Thoracic aorta (tissue), 2 donors: Measurements from ENCODE around the gene THRAP3. TPM values are rescaled to one million over a fixed set of nuclear protein-coding genes. Genes with fewer than 3 reads are reported as not detected.

Experiments
- ATAC-seq: fragments of 150-250 bp; one replicate; pipeline ENCODE4 v1.8.0; 2017; ENCODE audit warnings: low read depth; ENCODE audit not compliant: insufficient number of reproducible peaks, low FRiP score
- DNase-seq: peaks from one replicate; pipeline ENCODE4 v3.0.0-alpha.2; 2020; ENCODE audit warnings: low spot score
- H3K27ac ChIP-seq, 2 donors: fragments of 200-600 bp; sonication (generic); 1 replicate in 1 of 2; 2 replicates in 1 of 2; pipeline ENCODE4 v1.5.1; 2016; ENCODE audit warnings: mild to moderate bottlenecking in 2 of 2, moderate library complexity in 2 of 2
- H3K27me3 ChIP-seq: fragments of 200-600 bp; sonication (generic); replicated peaks from 2 replicates; pipeline ENCODE4 v1.6.0; 2016; ENCODE audit warnings: mild to moderate bottlenecking; ENCODE audit not compliant: insufficient read depth
- H3K36me3 ChIP-seq: fragments of 200-600 bp; sonication (generic); one replicate; pipeline ENCODE4 v1.5.1; 2016
- H3K4me1 ChIP-seq, 2 donors: fragments of 200-600 bp; sonication (generic); 1 replicate in 1 of 2; 2 replicates in 1 of 2; pipeline versions ENCODE4 v1.5.1 to v1.6.0; 2016; ENCODE audit warnings: low read depth in 2 of 2, mild to moderate bottlenecking in 1 of 2; ENCODE audit not compliant: control insufficient read depth in 1 of 2
- H3K4me3 ChIP-seq: fragments of 200-600 bp; sonication (generic); 2 replicates; pipeline ENCODE4 v1.5.1; 2016; ENCODE audit warnings: mild to moderate bottlenecking
- H3K9me3 ChIP-seq: fragments of 200-600 bp; sonication (generic); 2 replicates; pipeline ENCODE4 v1.5.1; 2016
- CTCF ChIP-seq: fragments of 200-600 bp; sonication (generic); IDR thresholded peaks from one replicate; pipeline ENCODE4 v1.5.1; 2019; ENCODE audit warnings: antibody characterized with exemption
- total RNA-seq, 2 donors: library from RNA; depleted of rRNA; stranded (reverse); fragments of >200 nt; gene quantifications; one replicate each; pipeline versions ENCODE4 v1.1.0 to v1.2.3, GENCODE V29; 2016

THRAP3 gene
- total RNA-seq, 2 donors from 2014 or later = 49.3 to 111 TPM

GRCh38 chr1:36306210-36306901 is 82.1 kb downstream of the THRAP3 start, which contains the start of gene SH3D21:
SH3D21 (plus strand) TSS chr1:36306368; CDS start chr1:36306421, 53 bp downstream.
- Histone ChIP-seq H3K4me1 (peaks cover 0 to 20% of the 10 kb centered on the region in 2 donors), H3K27me3 (no peaks in the 10 kb centered on the region), H3K27ac (peak within 1 kb of the TSS; percentile 45 to 62), H3K9me3 (no peaks in the 10 kb centered on the region), H3K4me3 (peak within 1 kb of the TSS; percentile 94), H3K36me3 (peaks cover 23% of the 10 kb centered on the region)
- peak; percentile 8 for TF ChIP-seq CTCF
- ATAC-seq = no peak
- DNase-seq = no peak

GRCh38 chr1:36306902-36307456 is 82.7 kb downstream of the THRAP3 start:
- DNase-seq (peak; percentile 72), ATAC-seq (peak; percentile 88)
- Histone ChIP-seq H3K4me1 (peaks cover 0 to 20% of the 10 kb centered on the region in 2 donors), H3K4me3 (peak overlapping the region; percentile 94), H3K27ac (peak overlapping the region; percentile 45 to 62), H3K27me3 (no peaks in the 10 kb centered on the region), H3K36me3 (peaks cover 16% of the 10 kb centered on the region), H3K9me3 (no peaks in the 10 kb centered on the region)
- peak; percentile 4 for TF ChIP-seq CTCF

GRCh38 chr1:36307601-36308330 is 83.5 kb downstream of the THRAP3 start:
- no peak for DNase-seq

GRCh38 chr1:36309397-36309796 is 85.2 kb downstream of the THRAP3 start:
- no peaks in the 10 kb centered on the region for H3K9me3 ChIP-seq
- H3K4me3 ChIP-seq = no peak overlapping the region
- H3K27me3 ChIP-seq = no peaks in the 10 kb centered on the region
- no peak for ATAC-seq
- DNase-seq = no peak
- no peak for TF ChIP-seq CTCF
- peaks cover 0 to 20% of the 10 kb centered on the region in 2 donors for H3K4me1 ChIP-seq
- no peak overlapping the region for H3K27ac ChIP-seq
- no peaks in the 10 kb centered on the region for H3K36me3 ChIP-seq

More at GRCh38 chr1:36307601-36308330, 83.5 kb downstream of the THRAP3 start:
- no peaks in the 10 kb centered on the region for H3K9me3 ChIP-seq
- peaks cover 0 to 20% of the 10 kb centered on the region in 2 donors for H3K4me1 ChIP-seq
- H3K27ac ChIP-seq = peak overlapping the region in 1 of 2 donors; percentile 38
- no peak for ATAC-seq
- no peak for TF ChIP-seq CTCF
- H3K36me3 ChIP-seq = peaks cover 11% of the 10 kb centered on the region
- no peaks in the 10 kb centered on the region for H3K27me3 ChIP-seq
- H3K4me3 ChIP-seq = peak overlapping the region; percentile 94

- Histone ChIP-seq H3K27me3 (no peaks in the 10 kb centered on the region), H3K36me3 (no peaks in the 10 kb centered on the region), H3K9me3 (no peaks in the 10 kb centered on the region), H3K27ac (peak overlapping the region; percentile 87 to 99), H3K4me1 (peaks cover 25 to 35% of the 10 kb centered on the region in 2 donors), H3K4me3 (peak overlapping the region; percentile 99)
- DNase-seq (no peak), ATAC-seq (no peak)
- TF ChIP-seq CTCF = no peak
Observed at GRCh38 chr1:36320291-36320761, 96.1 kb downstream of the THRAP3 start.
